Right renal cortex interstitium (tissue), 3 donors: ENCODE measurements around the gene FARP1. TPM values are rescaled to one million over a fixed set of nuclear protein-coding genes. Genes with fewer than 3 reads are reported as not detected.

ENCODE experiments used
- DNase-seq, 3 donors: peaks; one replicate each; pipeline ENCODE4 v3.0.0-alpha.2; 2013; ENCODE audit warnings: low read depth in 3 of 3, low spot score in 2 of 3
- polyA plus RNA-seq, 3 donors: library from polyadenylated mRNA; unstranded; fragments of 120-200 nt; gene quantifications; one replicate each; pipeline ENCODE4 v1.2.1, GENCODE V29; 2013; ENCODE audit not compliant: insufficient read length in 3 of 3

FARP1 gene
- polyA plus RNA-seq, 3 donors: 256 to 276 (median 265) TPM

DNA sequence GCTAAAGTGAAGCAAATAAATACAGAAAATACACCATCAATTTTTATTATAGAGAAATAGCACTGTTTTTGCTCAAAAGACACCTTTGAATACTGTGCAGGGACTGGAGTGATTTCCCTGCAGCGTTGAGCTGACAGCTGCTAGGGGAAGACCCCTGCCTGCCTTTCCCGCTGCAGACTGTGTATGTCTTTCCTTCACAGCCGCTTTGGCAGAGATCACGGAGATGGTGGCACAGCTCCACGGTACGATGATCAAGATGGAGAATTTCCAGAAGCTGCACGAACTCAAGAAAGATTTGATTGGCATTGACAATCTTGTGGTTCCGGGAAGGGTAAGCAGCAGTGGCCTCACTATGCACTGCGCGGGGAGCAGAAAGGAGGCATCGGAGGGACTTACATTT, 292.5 kb downstream of the FARP1 start:
- no peak for DNase-seq

DNA sequence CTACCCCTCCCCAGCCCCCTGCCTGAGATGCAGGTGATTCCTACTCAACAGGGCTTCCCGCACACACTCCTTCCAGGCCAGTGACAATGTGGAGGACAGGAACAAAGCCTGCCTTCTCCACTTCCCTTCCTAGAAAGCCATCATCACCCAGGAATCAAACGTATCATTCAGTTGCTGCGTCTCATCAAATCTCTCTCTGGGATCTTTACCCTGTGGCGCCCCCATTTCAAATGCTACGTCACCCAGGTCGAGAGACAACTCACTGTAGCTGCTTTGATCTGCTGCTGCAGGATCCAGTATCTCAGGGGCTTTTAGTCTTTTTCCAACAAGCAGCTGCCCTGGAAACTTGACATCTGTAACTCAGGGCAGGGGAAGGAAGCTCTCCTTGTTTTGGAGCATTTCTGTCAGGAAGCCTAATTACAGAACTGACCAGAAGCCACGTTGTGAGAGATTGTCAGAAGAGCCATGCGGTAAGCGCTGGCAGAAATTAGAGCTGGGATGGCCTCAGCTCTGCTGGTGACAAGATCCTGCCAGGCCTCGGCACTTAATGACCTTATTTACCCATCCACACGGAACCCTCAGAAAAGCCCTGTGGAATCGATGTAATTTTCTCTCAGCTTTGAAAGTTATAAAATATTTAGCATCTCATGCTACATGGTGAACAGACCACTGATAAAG, 293.5 kb downstream of the FARP1 start:
- DNase-seq: no peak

DNA sequence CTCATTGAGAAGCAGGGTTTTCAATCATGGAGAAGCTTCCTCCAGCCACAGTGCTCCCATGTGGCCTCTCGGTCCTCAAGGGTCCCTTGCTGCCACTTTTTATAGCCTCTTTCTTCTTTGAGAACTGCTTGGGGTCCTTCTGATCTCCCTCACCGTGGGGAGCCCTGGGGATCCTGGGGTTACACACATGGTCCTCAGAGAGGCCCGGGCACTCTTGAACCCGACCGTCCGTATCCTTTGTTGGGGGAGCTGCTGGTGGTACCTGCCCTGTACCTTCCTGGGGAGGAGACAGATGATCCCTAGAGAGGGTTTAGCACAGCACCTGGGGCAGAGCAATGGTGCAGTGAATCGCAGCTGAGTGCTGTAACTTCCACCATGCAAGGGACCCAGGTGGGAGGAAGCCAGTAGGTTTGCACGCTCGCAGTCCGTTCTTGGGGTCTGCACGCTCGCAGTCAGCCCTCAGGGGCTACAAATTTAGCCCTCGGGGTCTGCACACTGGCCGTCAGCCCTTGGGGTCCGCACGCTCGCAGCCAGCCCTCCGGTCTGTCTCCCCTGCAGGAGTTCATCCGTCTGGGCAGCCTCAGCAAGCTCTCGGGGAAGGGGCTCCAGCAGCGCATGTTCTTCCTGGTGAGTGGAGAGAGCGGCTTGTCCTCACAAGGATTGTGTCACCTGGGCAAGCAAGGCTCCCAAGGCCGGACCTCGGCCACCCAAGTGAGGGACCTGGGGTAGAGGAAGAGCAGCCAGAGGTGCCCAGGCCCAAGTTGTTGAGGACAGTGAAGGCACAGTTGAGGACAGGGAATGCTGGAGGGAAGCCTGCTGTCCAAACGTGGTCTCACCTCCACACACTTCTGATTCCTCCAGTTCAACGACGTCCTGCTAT, 295.6 kb downstream of the FARP1 start:
- no peak for DNase-seq

DNA sequence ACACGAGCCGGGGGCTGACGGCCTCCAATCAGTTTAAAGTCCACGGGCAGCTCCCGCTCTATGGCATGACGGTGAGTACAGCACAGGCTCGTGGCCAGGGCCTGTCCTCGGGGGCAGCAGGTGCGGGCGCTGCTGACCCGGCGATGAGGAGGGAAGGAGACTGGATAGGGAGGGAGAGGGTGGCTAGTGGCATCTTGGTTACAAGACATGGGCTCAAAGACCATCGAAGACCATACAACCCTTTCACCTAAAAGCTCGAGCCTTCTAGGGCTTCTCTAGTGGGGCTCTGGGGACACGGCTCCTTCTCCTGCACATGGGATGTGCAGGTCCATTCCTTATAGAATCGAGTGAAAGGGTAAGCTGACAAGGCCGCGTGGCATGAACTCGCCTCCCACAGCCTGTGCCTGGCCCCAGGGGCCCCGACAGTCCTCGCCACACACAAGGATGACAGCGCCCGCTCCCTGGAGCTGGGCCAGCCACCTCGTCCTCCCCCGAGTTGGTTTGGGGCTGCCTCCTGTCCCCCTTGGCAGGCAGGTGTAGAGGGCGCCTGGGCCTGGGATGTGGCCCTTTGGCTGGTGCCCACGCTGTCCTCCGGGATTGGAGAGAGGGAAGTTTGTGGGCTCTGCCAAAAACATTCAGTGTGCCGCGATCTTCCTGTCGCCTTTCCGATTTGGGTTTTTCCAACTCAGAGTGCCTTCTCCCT, 296.4 kb downstream of the FARP1 start:
- no peak for DNase-seq

DNA sequence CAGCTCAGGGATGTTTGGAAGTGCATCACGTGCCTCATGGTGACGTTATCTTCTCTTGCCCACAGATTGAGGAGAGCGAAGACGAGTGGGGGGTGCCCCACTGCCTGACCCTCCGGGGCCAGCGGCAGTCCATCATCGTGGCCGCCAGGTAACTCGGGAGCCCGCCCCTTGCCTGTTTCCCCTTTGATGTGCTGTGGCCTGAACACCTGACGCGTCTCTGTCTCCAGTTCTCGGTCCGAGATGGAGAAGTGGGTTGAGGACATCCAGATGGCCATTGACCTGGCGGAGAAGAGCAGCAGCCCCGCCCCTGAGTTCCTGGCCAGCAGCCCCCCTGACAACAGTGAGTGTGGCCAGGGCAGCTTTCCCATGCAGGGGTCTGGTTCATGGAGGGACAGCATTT, 297.0 kb downstream of the FARP1 start:
- no peak for DNase-seq

DNA sequence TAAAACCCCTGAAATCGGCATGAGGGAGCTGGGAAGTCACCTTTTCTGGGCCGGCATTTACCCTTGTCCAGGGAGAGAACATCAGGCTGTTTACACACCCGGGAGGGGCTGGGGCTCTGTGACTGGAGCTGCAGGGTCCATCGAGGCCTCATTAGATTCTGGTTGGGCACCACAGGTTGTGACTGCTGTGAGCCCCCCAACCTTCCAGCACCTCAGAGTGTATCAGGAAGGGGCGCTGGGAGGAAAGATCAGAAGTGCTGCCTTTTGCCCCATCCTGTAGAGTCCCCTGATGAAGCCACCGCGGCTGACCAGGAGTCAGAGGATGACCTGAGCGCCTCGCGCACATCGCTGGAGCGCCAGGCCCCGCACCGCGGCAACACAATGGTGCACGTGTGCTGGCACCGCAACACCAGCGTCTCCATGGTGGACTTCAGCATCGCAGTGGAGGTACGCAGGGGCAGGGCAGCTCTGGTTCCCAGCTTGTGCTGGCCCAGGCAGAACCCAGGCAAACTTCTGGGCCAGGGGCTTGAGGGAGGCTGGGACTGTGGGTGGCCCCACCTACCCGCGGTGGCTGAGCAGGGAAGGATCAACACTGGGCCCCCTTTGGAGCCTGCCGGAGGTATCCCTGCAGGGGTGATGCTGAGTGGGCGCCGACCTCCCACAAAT, 297.6 kb downstream of the FARP1 start:
- no peak for DNase-seq

DNA sequence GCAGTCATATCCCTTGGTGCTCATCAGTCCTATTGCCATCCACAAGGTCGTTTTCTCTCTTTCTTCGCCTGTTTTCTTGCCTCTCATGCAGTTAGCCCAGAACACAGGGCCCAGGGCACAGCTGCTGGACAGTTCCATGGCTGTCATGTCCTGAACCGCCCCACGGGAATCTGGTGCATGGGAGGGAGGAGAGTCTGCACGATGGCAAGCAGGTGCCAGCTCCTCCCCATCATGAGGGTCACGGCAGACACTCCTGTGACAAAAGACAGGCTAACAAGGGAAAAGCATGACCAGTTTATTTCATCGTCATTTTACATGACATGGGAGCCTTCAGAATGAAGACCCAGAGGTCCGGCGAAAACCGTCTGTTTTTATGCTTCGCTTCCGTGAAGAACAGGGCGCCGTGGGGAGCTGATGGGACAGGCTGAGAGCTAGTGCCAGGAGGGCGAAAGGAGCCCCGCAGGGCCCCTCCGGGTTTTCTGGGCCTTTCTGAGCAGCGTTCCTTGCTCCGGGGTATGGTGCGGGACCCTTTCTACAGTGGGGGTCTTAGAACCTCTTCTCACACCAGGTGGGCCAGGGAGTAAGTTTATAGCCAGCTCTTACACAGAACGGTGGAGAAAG, 298.3 kb downstream of the FARP1 start:
- DNase-seq: no peak

DNA sequence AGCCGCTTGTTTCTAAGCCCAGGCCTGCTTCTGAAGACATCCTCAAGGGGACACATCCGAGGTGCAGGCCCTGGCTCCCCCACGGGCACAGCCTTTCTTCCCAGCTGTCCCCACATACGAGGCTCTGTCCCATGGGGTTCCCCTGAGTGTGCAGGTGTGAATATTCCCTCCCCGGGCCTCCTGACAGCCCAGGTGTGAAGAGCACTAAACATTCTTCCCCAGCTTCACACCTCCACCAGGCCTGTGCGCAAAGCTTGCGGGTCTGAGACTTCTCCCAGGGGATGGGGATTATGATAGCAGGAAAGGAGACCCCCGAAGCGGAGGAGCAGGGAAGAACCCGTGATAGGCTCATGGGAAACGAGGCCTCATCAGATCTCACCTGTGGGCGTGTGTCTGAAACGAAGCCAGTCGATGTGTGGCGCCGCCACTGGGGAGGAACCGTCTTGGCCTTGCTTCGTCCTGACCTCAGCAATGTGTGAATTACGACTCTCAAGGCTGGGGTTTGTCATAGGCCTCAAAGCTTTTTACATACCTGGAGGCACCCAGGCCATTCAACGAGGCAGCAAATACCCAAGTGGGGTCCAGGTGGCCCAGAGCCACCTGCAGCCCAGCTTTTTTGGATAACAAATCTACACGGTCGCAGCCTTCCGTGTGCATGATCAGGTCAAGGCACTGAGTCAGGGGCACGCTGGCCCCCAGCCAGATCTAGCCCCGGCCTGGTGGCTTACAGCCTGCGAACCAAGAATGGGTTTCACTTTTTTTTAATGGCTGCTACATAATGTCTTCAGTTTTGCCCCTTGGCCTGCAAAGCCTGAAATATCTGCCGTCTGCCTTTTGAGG, 299.7 kb downstream of the FARP1 start:
- no peak for DNase-seq

DNA sequence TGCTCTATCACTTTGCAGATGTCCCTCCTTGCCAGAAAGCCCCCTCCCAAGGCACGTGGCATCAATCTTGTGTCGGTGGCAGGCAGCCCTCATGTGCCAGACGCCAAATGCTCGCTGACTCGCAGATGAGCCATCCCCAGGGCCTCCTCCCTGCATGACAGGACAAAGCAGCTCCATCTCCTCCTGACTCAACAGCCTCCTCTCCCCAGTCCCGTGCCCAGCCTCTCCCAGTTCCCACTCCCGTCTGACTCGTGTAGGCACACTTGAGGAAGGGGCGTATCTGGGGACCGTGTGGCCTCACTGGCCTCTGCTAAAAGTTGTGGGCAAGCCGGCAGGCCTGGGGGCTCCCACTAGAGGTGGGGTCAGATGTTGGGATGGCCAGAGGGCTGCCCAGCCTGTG, 300.4 kb downstream of the FARP1 start:
- no peak for DNase-seq

DNA sequence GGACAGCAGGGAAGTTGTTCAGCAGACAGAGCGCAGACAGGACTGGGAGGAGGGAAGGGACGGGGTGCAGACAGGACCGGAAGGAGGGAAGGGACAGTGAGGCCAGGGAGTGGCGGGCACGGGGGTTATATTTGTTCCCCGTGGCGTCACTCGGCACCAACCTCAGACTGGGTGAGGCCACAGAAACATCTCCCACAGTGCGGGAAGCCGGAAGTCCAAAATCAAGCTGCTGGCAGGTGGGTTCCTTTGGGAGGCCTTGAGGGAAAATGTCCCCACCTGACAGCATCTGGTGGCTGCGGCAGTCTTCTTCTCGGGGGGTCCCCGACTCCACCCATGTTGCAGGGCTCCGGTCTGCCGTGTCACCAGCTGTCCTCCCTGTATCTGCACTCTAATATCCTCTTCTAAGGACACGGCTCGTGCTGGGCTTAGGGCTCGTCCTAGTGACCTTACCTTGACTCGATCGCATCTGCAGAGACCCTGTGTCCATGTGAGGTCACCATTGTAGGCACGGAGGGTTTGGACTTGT, 301.0 kb downstream of the FARP1 start:
- DNase-seq: no peak

DNA sequence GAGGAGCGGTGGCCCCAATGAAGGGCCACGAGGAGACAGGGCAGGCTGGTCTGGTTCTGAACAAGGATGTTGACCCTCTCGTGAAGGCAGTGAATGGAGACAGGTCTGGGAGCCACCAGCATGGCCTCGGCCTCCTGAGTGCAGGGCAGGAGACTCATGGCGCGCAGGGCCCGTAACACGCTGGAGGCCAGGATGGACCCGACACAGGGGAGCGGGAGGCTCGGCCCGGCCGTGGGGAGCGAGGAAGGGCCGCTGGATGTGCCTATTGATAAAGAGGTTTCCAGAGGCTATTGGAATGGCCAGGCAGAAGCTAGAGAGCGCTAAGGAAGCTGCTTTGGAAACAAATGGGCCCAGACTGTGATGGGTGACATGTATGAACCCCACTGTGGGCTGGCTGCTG, 301.5 kb downstream of the FARP1 start:
- DNase-seq: no peak

DNA sequence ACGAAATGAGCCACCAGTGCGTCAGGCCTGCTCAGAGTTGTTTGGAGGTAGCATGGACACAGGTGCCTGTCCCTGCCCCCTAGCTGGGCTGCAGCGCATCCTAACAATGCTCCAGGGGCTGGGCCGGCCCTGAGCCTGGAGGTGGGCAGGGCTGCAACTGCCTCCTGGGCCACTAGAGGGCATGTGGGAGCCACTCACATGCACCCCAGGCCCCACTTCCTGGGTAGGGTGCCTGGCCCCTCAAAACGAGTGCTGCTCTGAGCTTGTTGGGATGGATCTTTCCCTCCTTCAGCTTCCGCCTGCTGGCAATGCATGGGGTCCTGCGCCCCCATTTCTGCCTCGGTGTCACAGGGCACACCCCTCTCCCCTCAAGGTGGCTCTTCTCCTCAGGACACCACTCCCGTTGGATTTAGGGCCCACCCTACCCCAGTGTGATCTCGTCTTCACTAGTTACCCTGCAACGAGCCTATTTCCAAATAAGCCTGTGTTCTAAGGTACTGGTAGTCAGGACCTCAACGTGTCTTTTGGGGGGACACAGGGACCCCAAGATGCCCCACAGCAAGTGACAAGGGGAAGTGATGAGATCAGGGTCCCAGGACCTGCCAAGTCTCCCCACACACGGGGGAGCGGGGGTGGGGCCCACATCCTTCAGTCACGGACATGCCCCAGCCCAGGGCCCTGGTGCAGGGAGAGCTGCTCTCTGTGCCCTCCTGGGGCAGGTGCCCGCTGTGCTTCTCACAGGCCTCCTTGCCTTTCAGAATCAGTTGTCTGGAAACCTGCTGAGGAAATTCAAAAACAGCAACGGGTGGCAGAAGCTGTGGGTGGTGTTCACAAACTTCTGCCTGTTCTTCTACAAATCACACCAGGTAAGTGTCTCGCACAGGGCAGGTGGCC, 302.7 kb downstream of the FARP1 start:
- no peak for DNase-seq

DNA sequence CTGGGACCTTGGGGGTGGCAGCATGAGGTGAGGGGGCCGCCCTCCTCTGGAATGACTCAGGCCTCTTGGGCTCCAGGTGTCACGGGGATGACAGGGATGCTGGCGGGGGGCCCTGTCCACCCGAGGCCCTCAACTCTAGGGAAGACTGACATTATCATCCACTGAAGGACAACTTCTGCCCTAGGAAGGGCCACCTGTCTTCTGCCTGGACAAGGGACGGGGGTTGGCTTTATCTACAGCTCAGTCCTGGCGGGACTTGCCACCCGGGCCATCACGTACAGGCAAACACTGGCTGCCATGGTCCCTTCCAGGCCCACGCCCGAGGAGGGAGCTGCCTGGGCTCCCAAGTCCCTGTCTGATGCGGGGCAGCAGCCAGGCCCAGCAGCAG, 303.3 kb downstream of the FARP1 start:
- DNase-seq: no peak

DNA sequence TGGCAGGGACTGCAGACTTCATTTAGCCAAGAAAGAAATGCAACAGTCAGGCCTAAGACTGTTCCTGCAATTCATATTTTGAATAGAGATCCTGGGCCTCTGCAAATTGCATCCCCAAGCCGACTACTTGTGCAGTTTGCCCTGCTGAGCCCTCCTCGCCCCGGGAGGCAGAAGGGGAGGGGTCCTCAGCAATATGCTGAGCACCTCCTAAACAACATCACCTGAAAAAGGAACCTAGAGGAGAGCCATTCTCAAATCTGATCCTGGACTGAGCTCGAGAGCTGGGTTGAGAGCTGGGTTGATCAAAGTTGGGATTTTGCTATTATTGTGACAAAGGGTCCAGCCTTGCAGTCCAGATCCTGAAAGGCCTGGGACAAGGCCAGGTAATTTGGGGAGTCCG, 304.2 kb downstream of the FARP1 start:
- DNase-seq: no peak

DNA sequence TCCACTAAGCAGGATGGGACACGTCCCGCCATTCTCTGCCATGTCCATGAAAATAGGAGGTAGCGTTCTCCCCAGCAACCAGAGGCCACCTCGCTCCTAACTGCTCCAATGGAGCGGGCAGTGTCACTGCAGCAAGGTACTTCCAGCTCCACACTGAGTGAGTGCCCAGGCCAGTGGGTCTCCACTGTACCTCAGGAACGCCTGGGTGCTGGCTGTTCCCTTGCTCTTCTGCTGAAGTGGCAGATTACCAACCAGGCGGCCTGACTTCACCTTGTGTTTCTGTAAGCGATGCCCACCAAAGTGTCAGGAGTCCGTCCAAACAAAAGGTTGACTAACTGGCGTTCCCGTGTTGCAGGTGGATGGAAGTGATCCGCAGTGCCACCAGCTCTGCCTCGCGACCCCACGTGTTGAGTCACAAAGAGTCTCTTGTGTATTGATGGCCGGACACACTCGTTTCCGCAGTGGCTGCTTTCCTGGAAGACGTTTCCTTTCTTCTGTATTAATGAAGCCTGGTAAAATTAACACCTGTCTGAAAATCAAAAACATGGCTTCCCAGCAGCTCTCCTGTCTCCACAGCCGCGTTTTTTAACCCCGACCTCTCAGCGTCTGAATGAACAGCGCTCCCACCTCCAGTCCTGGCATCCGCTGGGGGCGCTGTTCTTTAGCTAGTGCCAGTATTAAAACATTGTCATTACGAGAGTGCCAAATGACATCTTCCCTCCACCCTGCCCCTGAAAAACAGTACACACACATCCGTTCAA, 305.2 kb downstream of the FARP1 start:
- no peak for DNase-seq

DNA sequence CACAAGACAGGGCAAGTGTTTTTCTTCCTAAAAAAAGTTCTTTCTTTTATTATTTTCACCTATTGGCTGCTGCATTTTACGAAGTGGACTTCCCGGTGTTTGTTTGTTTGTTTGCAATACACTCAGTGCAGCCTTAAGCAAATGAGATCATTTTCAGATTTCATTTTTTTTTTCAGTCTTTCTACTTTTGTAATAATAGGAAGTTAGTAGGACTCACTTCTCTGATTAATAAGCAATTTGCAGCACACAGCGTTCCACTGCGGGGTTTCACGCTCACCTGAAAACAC, 305.7 kb downstream of the FARP1 start:
- DNase-seq: no peak

DNA sequence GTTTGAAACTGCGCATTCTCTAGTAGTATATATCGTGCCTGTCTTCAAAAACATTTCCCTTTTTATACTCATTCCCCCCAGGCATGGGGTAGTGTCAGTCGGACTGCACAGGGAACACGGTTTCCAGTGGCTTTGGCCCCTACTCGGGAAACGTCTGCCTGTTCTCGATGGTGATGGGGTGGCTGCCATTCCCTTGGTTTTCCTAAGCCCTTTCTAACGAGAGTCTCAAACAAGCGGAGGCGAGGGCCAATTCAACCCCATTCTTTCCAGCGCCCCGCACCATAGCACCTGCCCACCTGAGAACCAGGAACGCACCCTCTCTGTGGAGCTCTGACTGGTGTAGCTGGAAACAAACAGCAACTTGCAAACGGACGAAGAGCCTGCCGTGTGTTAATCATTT, 306.4 kb downstream of the FARP1 start:
- DNase-seq: no peak

DNA sequence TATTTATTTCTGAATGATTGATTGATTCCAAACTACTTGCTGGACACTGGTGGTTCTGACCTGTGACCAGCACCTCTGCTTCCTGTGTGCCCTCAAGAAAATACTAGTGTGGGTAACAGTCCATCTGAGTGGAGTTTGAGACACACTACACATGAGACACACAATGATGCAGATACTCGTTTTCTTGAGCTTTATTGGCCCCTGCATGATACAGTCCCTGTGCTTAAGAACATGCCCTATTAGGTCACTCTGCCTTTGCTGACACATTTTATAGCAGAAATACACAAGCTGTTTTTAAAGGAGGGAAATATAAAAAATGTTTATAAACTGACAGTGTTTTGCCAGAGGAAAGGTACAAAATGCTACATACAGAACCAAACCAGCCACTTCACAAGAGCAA, 307.1 kb downstream of the FARP1 start:
- DNase-seq: no peak
